OCI-LY7 (cell line): Measurements from ENCODE around the gene CASQ2. TPM values are rescaled to one million over a fixed set of nuclear protein-coding genes. Genes with fewer than 3 reads are reported as not detected.

Experiments used
- BruUV-seq: library from RNA; stranded (reverse); fragments of 400-500 nt; replicated peaks from 2 replicates; lab custom pipeline; 2021; lab: Mats Ljungman, UMichigan
- CTCF ChIA-PET: fragments of 300-600 bp; sonication (Branson Sonifier 250); formaldehyde crosslinking; loops from one replicate; lab custom pipeline; 2022; ENCODE audit warnings: antibody characterized with exemption; ENCODE audit not compliant: unreplicated experiment; lab: Charles Lee
- POLR2A ChIA-PET: fragments of 300-600 bp; sonication (Branson Sonifier 250); formaldehyde crosslinking; loops from one replicate; lab custom pipeline; 2022; ENCODE audit warnings: antibody characterized with exemption; lab: Charles Lee
- DNase-seq: peaks from one replicate; pipeline ENCODE4 v3.0.0-alpha.2; 2015; ENCODE audit warnings: low spot score
- H2AFZ ChIP-seq: fragments of 200-600 bp; sonication (generic), shearing (Covaris generic); 2 replicates; pipeline ENCODE4 v1.6.1; 2014; ENCODE audit warnings: mild to moderate bottlenecking, antibody characterized with exemption, low read length, moderate library complexity
- H3K27ac ChIP-seq: fragments of 200-600 bp; sonication (generic); 2 replicates; pipeline ENCODE4 v1.5.1; 2014; ENCODE audit warnings: mixed run types, low read depth, mild to moderate bottlenecking, moderate library complexity, low read length, inconsistent platforms; ENCODE audit not compliant: poor library complexity, severe bottlenecking
- H3K36me3 ChIP-seq: fragments of 200-600 bp; sonication (generic); 2 replicates; pipeline ENCODE4 v1.6.1; 2014; ENCODE audit warnings: mild to moderate bottlenecking, antibody characterized with exemption, low read length, moderate library complexity, mixed read lengths; ENCODE audit not compliant: insufficient read depth
- H3K4me1 ChIP-seq: fragments of 200-600 bp; sonication (generic); 2 replicates; pipeline ENCODE4 v1.5.1; 2014; ENCODE audit warnings: mild to moderate bottlenecking, low read length; ENCODE audit not compliant: insufficient read depth, poor library complexity, severe bottlenecking
- H3K4me2 ChIP-seq: fragments of 200-600 bp; sonication (generic); 2 replicates; pipeline ENCODE4 v1.6.1; 2014; ENCODE audit warnings: mild to moderate bottlenecking, low read length
- H3K4me3 ChIP-seq: fragments of 200-600 bp; sonication (generic); 2 replicates; pipeline ENCODE4 v1.5.1; 2014; ENCODE audit warnings: mild to moderate bottlenecking, low read depth, low read length; ENCODE audit not compliant: poor library complexity, severe bottlenecking
- H3K79me2 ChIP-seq: fragments of 200-600 bp; sonication (generic); 2 replicates; pipeline ENCODE4 v1.6.1; 2016; ENCODE audit warnings: low read depth, mild to moderate bottlenecking, low read length, moderate library complexity, mixed read lengths; ENCODE audit not compliant: insufficient read depth
- H3K9me2 ChIP-seq: fragments of 200-600 bp; sonication (generic); 2 replicates; pipeline ENCODE4 v1.6.1; 2016; ENCODE audit warnings: mild to moderate bottlenecking, low read length, mixed read lengths; ENCODE audit not compliant: insufficient read depth
- H3K9me3 ChIP-seq: fragments of 200-600 bp; sonication (generic); 2 replicates; pipeline ENCODE4 v1.6.1; 2014; ENCODE audit warnings: mild to moderate bottlenecking, mixed run types, low read length, mixed read lengths
- H4K20me1 ChIP-seq: fragments of 200-600 bp; sonication (generic); 2 replicates; pipeline ENCODE4 v1.6.1; 2014; ENCODE audit warnings: mild to moderate bottlenecking, antibody characterized with exemption, low read length, moderate library complexity, mixed read lengths; ENCODE audit not compliant: insufficient read depth
- CTCF ChIP-seq: fragments of 200-600 bp; sonication (generic); conservative IDR thresholded peaks from 2 replicates; pipeline ENCODE4 v1.5.1; 2014; ENCODE audit warnings: mild to moderate bottlenecking, antibody characterized with exemption, low read length, moderate library complexity, mixed read lengths
- EZH2phosphoT487 ChIP-seq: fragments of 200-600 bp; sonication (generic); IDR thresholded peaks from 2 replicates; pipeline ENCODE4 v1.6.1; 2018; ENCODE audit warnings: low read depth, borderline replicate concordance, mild to moderate bottlenecking, mixed run types, antibody characterized with exemption, low read length, moderate library complexity, mixed read lengths
- intact Hi-C: fragments of 100-400 bp; cut with micrococcal nuclease; formaldehyde crosslinking; loops from one replicate; pipeline ENCODE4 v1.10.0; 2022; ENCODE audit not compliant: unreplicated experiment
- total RNA-seq, 2 experiments: library from RNA; depleted of rRNA in 1 of 2; stranded (reverse); fragments of >200 nt in 1 of 2; shearing (Covaris generic) in 1 of 2; gene quantifications; 2 replicates each; pipeline ENCODE4 v1.2.3, GENCODE V29; 2014 to 2022

CASQ2 gene
- total RNA-seq, 2 experiments from 2014 or later, result not detected

GRCh38 chr1:115685029-115685705, 83.3 kb downstream of the CASQ2 start:
- no peaks in the 10 kb centered on the region for H3K79me2 ChIP-seq
- CTCF ChIA-PET, result no interaction called here
- H3K9me2 ChIP-seq, result no peaks in the 10 kb centered on the region
- no peak for TF ChIP-seq CTCF
- no peak for TF ChIP-seq EZH2phosphoT487
- H3K9me3 ChIP-seq, result no peaks in the 10 kb centered on the region
- H3K4me1 ChIP-seq, result no peaks in the 10 kb centered on the region
- intact Hi-C loops, result no loop called here
- no TSS peak for BruUV-seq
- H3K36me3 ChIP-seq, result no peaks in the 10 kb centered on the region
- H3K4me3 ChIP-seq, result no peak overlapping the region
- no peak for DNase-seq
- H4K20me1 ChIP-seq, result no peaks in the 10 kb centered on the region
- POLR2A ChIA-PET, result no interaction called here
- no peak overlapping the region for H2AFZ ChIP-seq
- no peak overlapping the region for H3K27ac ChIP-seq
- no peak overlapping the region for H3K4me2 ChIP-seq

GRCh38 chr1:115682792-115683191, 85.7 kb downstream of the CASQ2 start:
- TF ChIP-seq CTCF, result no peak
- TF ChIP-seq EZH2phosphoT487, result no peak
- Histone ChIP-seq H3K9me2 (no peaks in the 10 kb centered on the region), H3K4me2 (no peak overlapping the region), H4K20me1 (no peaks in the 10 kb centered on the region), H3K79me2 (no peaks in the 10 kb centered on the region), H2AFZ (no peak overlapping the region), H3K27ac (no peak overlapping the region), H3K36me3 (no peaks in the 10 kb centered on the region), H3K9me3 (no peaks in the 10 kb centered on the region), H3K4me1 (no peaks in the 10 kb centered on the region), H3K4me3 (no peak overlapping the region)
- no TSS peak for BruUV-seq
- CTCF ChIA-PET, result no interaction called here
- POLR2A ChIA-PET, result no interaction called here
- no peak for DNase-seq
- intact Hi-C loops, result no loop called here

- H3K4me1 ChIP-seq, result no peaks in the 10 kb centered on the region
- no peak overlapping the region for H2AFZ ChIP-seq
- no TSS peak for BruUV-seq
- H3K4me2 ChIP-seq, result no peak overlapping the region
- H3K9me3 ChIP-seq, result no peaks in the 10 kb centered on the region
- POLR2A ChIA-PET, result no interaction called here
- H3K27ac ChIP-seq, result no peak overlapping the region
- intact Hi-C loops, result no loop called here
- H3K79me2 ChIP-seq, result no peaks in the 10 kb centered on the region
- H3K36me3 ChIP-seq, result no peaks in the 10 kb centered on the region
- H4K20me1 ChIP-seq, result no peaks in the 10 kb centered on the region
- DNase-seq, result no peak
- no peaks in the 10 kb centered on the region for H3K9me2 ChIP-seq
- CTCF ChIA-PET, result no interaction called here
- H3K4me3 ChIP-seq, result no peak overlapping the region
- TF ChIP-seq CTCF, result no peak
Measured at GRCh38 chr1:115680730-115681111, 87.8 kb downstream of the CASQ2 start.
